ENCODE results near the gene FHIT. TPM values are rescaled to one million over a fixed set of nuclear protein-coding genes. Genes with fewer than 3 reads are reported as not detected.

The FHIT gene
- polyA plus RNA-seq, 1 donor from 2014 or later = 17.3 TPM

GRCh38 chr3:60617188-60617587, 634.1 kb downstream of the FHIT start:
- Mint-ChIP-seq H3K36me3 (peaks cover 1% of the 10 kb centered on the region), H3K9me3 (peaks cover 4 to 7% (median 6%) of the 10 kb centered on the region in 3 donors), H3K27ac (no peak overlapping the region)

DNA sequence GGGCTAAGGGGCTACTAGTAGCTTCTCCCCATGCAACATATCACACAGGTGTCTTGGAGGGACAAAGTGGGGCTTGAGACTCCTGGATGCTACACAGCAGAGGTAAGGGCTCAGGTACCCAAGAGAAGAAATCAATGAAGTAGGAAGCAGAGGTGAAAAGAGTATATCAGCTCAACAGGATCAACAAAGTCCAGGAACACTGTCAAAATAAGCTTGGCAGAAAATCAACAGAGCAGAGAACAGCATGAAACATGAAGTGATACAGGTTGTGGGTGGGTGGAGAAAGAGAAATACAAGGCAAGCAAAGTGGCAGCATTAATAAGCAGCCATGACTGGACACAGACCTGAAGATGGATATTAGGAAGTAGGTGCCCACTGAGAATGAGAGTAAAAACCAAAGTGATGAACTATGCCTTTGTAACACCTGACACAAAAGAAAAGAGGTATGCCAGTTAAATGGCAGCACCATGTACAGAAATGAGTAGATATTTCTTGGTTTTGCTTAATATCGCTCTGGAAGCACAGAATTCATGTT, 637.4 kb downstream of the FHIT start:
- Mint-ChIP-seq H3K4me3 (no peak overlapping the region), H3K27ac (peak overlapping the region in 1 of 3 donors; percentile 31), H3K27me3 (no peaks in the 10 kb centered on the region), H3K4me1 (no peaks in the 10 kb centered on the region), H3K36me3 (peaks cover 1% of the 10 kb centered on the region), H3K9me3 (peaks cover 0 to 7% (median 3%) of the 10 kb centered on the region in 3 donors)

More at GRCh38 chr3:60617188-60617587, 634.1 kb downstream of the FHIT start:
- no peak overlapping the region for H3K4me3 Mint-ChIP-seq
- H3K27me3 Mint-ChIP-seq = no peaks in the 10 kb centered on the region
- no peaks in the 10 kb centered on the region for H3K4me1 Mint-ChIP-seq

- Mint-ChIP-seq H3K4me3 (no peak overlapping the region), H3K4me1 (no peaks in the 10 kb centered on the region), H3K27me3 (no peaks in the 10 kb centered on the region), H3K36me3 (no peaks in the 10 kb centered on the region), H3K27ac (no peak overlapping the region), H3K9me3 (peaks cover 0 to 5% (median 3%) of the 10 kb centered on the region in 3 donors)
These were observed 640.7 kb downstream of the FHIT start for GRCh38 chr3:60610441-60611112.

- no peaks in the 10 kb centered on the region for H3K27me3 Mint-ChIP-seq
- no peaks in the 10 kb centered on the region for H3K4me1 Mint-ChIP-seq
- peaks cover 0 to 3% (median 3%) of the 10 kb centered on the region in 3 donors for H3K9me3 Mint-ChIP-seq
- H3K27ac Mint-ChIP-seq = no peak overlapping the region
- no peak overlapping the region for H3K4me3 Mint-ChIP-seq
- no peaks in the 10 kb centered on the region for H3K36me3 Mint-ChIP-seq
These were observed 641.8 kb downstream of the FHIT start for GRCh38 chr3:60609446-60609845.

GRCh38 chr3:60603860-60604259, 647.4 kb downstream of the FHIT start:
- Mint-ChIP-seq H3K9me3 (no peaks in the 10 kb centered on the region), H3K27me3 (no peaks in the 10 kb centered on the region), H3K4me1 (peaks cover 0 to 4% (median 2%) of the 10 kb centered on the region in 3 donors), H3K36me3 (no peaks in the 10 kb centered on the region), H3K4me3 (no peak overlapping the region), H3K27ac (no peak overlapping the region)

DNA sequence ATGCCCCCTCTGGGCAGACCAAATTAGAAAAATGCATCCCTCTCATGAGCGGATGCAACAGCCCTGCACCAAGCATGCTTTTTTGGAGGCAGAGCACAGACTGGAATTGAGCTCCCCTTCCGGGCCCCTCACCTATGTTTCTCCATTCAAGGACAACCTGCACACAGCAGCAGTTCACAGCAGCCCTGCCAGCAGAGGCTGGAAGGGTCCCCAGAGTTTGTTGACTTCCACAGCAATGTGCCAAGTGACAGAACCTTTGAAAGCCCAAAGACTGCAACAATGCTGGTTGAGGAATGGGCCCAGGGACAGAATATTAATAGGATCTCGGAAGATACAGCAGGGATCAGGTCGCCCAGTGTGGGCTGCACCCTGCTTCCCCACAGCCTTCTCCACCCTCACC, 650.4 kb downstream of the FHIT start:
- Mint-ChIP-seq H3K27ac (no peak overlapping the region), H3K27me3 (no peaks in the 10 kb centered on the region), H3K36me3 (no peaks in the 10 kb centered on the region), H3K4me1 (peaks cover 0 to 4% (median 2%) of the 10 kb centered on the region in 3 donors), H3K9me3 (peaks cover 0 to 2% (median 0%) of the 10 kb centered on the region in 3 donors), H3K4me3 (no peak overlapping the region)

GRCh38 chr3:60599586-60599985, 651.7 kb downstream of the FHIT start:
- Mint-ChIP-seq H3K9me3 (peaks cover 0 to 2% (median 0%) of the 10 kb centered on the region in 3 donors), H3K4me1 (peaks cover 0 to 4% (median 2%) of the 10 kb centered on the region in 3 donors)

GRCh38 chr3:60598671-60599070, 652.6 kb downstream of the FHIT start:
- H3K27me3 Mint-ChIP-seq = peaks cover 2% of the 10 kb centered on the region
- H3K36me3 Mint-ChIP-seq = no peaks in the 10 kb centered on the region
- H3K4me3 Mint-ChIP-seq = no peak overlapping the region
- H3K4me1 Mint-ChIP-seq = peaks cover 0 to 4% (median 2%) of the 10 kb centered on the region in 3 donors
- peaks cover 0 to 2% (median 0%) of the 10 kb centered on the region in 3 donors for H3K9me3 Mint-ChIP-seq
- H3K27ac Mint-ChIP-seq = no peak overlapping the region

More at GRCh38 chr3:60599586-60599985, 651.7 kb downstream of the FHIT start:
- peaks cover 2% of the 10 kb centered on the region for H3K27me3 Mint-ChIP-seq
- no peak overlapping the region for H3K27ac Mint-ChIP-seq
- H3K36me3 Mint-ChIP-seq = no peaks in the 10 kb centered on the region
- H3K4me3 Mint-ChIP-seq = no peak overlapping the region

DNA sequence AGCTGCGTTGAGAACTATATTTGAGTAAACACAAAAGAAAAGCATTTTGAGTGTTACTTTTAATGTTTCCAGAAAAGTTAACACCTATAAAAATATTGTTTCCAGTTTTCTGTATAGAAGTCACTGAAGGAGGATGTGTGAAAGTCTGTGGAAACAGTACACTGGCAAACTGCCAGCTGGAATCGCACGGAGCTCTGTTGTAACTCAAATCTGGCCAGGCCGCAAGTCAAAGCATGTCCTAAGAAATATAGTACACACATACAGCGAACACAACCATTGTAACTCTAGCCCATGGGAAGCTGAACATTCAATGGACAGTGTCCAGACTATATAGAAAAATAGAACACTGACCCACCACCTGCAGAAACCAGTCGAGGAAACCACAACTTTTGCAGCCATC, 657.2 kb downstream of the FHIT start:
- Mint-ChIP-seq H3K27ac (no peak overlapping the region), H3K36me3 (no peaks in the 10 kb centered on the region), H3K9me3 (peaks cover 0 to 2% (median 0%) of the 10 kb centered on the region in 3 donors), H3K4me3 (no peak overlapping the region), H3K4me1 (no peaks in the 10 kb centered on the region), H3K27me3 (peaks cover 6% of the 10 kb centered on the region)

DNA sequence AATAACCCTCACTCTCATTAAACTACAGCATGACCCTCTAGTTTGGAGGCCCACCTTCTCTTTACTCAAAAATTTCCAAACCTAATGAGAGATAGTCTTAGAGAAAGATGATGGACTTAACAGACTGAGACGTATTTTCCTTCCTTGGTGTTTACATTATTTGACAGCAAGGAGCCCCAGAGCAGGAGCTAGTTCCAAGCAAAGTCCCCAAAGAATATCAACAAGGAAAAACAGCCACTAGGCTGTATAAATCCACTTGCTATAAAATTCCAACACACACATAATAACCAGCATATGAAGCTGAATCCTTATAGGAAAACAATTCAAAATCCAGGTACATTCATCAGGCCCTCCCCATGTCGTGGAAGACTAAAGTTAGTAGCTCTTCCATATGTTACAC, 660.0 kb downstream of the FHIT start:
- H3K27ac Mint-ChIP-seq = no peak overlapping the region
- peaks cover 0 to 2% (median 0%) of the 10 kb centered on the region in 3 donors for H3K9me3 Mint-ChIP-seq
- peaks cover 0 to 1% (median 0%) of the 10 kb centered on the region in 3 donors for H3K4me1 Mint-ChIP-seq
- H3K4me3 Mint-ChIP-seq = no peak overlapping the region
- H3K36me3 Mint-ChIP-seq = no peaks in the 10 kb centered on the region
- H3K27me3 Mint-ChIP-seq = peaks cover 7% of the 10 kb centered on the region

- H3K27me3 Mint-ChIP-seq = peaks cover 5% of the 10 kb centered on the region
- H3K36me3 Mint-ChIP-seq = no peaks in the 10 kb centered on the region
- peaks cover 0 to 2% (median 0%) of the 10 kb centered on the region in 3 donors for H3K9me3 Mint-ChIP-seq
- peaks cover 0 to 9% (median 3%) of the 10 kb centered on the region in 3 donors for H3K4me1 Mint-ChIP-seq
- H3K4me3 Mint-ChIP-seq = no peak overlapping the region
- H3K27ac Mint-ChIP-seq = no peak overlapping the region
These were observed 662.4 kb downstream of the FHIT start for GRCh38 chr3:60588806-60589205.

DNA sequence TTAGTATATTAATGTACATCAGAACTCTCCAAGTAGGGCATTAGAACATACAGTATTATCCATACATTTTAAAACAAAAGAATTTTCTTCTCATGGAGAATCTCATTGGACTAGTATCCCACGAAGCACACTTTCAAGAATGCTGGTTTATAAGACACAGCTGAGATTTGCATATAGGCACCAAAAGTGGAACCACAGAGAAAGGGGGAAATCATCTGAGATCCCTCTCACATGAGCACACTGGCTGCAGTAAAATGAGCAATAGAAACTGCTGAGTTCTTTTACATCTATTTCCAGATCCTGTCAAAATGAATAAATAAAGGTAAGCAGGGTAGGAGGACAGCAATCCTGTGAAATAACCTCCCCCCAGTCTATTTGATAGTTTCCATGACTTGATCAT, 665.3 kb downstream of the FHIT start:
- Mint-ChIP-seq H3K4me3 (no peak overlapping the region), H3K9me3 (peaks cover 0 to 2% (median 0%) of the 10 kb centered on the region in 3 donors), H3K27ac (no peak overlapping the region), H3K27me3 (peaks cover 1% of the 10 kb centered on the region), H3K4me1 (peaks cover 0 to 9% (median 3%) of the 10 kb centered on the region in 3 donors), H3K36me3 (no peaks in the 10 kb centered on the region)

DNA sequence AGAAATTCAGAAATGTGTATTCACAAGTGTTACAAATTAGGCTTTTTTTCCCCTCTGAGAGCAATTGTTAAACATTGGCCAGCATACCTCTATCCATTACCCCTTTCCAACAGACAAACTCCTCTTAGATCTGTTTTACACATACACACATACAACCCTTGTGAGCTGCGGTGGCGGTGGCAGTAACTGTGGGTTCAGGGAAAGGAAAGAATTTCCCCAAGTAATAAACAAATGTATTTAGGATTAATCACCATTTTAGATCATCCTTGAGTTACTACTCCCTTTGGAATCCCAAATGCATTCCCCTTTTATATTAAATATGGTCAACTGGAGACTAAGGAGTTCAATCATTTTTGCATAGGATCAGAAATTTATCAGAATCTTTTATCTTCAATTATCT, 667.0 kb downstream of the FHIT start:
- H3K4me3 Mint-ChIP-seq = no peak overlapping the region
- H3K36me3 Mint-ChIP-seq = no peaks in the 10 kb centered on the region
- peaks cover 1% of the 10 kb centered on the region for H3K27me3 Mint-ChIP-seq

GRCh38 chr3:60582288-60582687, 669.0 kb downstream of the FHIT start:
- H3K4me1 Mint-ChIP-seq = peaks cover 0 to 9% (median 8%) of the 10 kb centered on the region in 3 donors

More for the DNA sequence above, 667.0 kb downstream of the FHIT start:
- peaks cover 0 to 2% (median 0%) of the 10 kb centered on the region in 3 donors for H3K9me3 Mint-ChIP-seq
- no peak overlapping the region for H3K27ac Mint-ChIP-seq
- peaks cover 0 to 9% (median 3%) of the 10 kb centered on the region in 3 donors for H3K4me1 Mint-ChIP-seq

GRCh38 chr3:60580809-60581208, 670.4 kb downstream of the FHIT start:
- H3K36me3 Mint-ChIP-seq = no peaks in the 10 kb centered on the region
- H3K27me3 Mint-ChIP-seq = no peaks in the 10 kb centered on the region
- H3K9me3 Mint-ChIP-seq = no peaks in the 10 kb centered on the region
- H3K27ac Mint-ChIP-seq = no peak overlapping the region
- no peak overlapping the region for H3K4me3 Mint-ChIP-seq
- H3K4me1 Mint-ChIP-seq = peaks cover 0 to 7% (median 3%) of the 10 kb centered on the region in 3 donors

More at GRCh38 chr3:60582288-60582687, 669.0 kb downstream of the FHIT start:
- Mint-ChIP-seq H3K27ac (no peak overlapping the region), H3K27me3 (no peaks in the 10 kb centered on the region), H3K4me3 (no peak overlapping the region), H3K36me3 (no peaks in the 10 kb centered on the region), H3K9me3 (no peaks in the 10 kb centered on the region)

All from IgD-negative memory B cell (primary cell).